ENCODE results near the gene ALDH1L2. TPM values are rescaled to one million over a fixed set of nuclear protein-coding genes. Genes with fewer than 3 reads are reported as not detected.

The ALDH1L2 gene
- total RNA-seq, 1 experiment from 2014 or later, result 0.15 TPM

DNA sequence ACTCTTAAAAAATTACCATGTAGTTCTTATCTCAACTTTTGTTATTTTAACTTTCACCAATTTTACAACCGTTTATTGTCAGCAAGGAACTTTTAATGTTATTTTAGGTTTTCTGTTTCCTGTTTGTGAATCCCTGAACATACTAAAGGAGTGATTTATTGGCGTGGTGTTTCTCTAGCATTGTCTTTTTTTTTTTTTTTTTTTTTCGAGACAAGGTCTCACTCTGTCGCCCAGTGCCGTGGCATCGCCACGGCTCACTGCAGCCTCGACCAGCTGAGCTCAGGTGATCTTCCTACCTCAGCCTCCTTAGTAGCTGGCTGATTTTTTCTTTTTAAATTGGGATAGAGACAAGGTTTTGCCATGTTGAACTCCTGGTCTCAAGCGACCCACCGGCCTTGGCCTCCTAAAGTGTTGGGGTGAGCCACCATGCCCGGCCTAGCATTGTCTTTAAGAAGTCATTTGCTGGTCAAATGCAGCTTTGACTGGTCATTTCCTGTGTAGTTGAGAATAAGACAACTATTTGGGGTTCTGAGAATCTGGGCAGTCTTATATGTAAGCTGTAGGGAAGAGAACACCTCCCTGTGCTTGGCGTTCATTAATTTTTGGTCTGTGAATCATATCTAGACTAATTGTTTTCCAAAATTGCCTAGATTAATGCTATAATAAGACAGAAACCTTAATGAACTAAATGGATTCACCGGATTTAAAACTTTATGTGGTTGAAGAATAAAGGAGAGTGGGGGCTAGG lies 25.4 kb upstream of the ALDH1L2 start:
- intact Hi-C loops (cut with micrococcal nuclease), result loop anchor here (5.0 to 10.0 kb wide), 4 partner anchors 273 to 1145 kb away; partner anchors contain the start of genes TDG and TXNRD1
- H3K27ac ChIP-seq (ENCODE audit: low read length), result no peak overlapping the region
- BruUV-seq (replicated peaks), result no TSS peak

DNA sequence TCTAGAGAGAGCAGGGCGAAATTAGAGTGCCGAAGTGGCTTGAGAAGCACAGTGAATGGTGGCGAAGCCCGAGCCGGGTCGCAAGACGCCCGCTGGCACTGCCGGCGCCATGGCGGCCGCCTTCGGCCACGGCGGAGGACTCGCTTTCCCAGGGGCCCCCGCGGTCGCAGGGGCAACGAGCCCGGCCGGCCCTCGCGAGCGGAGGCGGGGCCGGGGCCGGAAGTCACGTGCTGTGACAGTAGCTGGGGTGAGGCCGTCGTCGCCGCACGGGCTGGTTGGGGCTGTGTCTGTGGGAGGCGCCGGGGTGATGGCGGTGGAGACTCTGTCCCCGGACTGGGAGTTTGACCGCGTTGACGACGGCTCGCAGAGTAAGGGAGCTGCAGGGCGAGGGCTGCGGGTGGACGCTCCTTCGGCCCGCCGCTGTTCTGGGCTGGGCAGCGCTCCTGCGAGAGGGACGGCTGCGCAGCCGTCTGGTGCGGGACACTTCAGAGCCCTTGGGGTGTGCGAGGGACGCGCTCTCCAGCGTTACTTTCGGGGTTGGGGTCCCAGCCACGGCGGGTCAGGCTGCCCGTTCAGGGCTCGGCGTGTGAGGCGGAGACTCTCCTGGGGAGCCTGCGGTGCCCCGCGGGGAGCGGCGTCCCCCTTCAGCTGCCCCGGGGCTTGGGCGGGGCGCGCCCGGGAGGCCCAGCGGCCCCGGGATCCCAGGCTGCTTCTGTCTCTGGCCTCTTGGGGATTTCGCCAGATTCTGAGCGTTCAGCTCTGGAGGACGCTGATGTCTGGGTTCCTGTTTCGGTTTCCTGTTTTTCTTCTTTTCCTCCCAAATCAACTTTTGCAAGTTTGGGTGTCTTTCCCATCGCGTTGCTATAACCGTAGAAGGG lies 23.5 kb upstream of the ALDH1L2 start, which contains the start of gene WASHC4:
Gene WASHC4 (plus strand): TSS at position 238 of the 878 bp plus-strand sequence. CDS start 70 bp downstream, at position 308.
- POLR2A ChIA-PET (ENCODE audit: unreplicated experiment), result interaction anchor here (0.6 kb wide), 1 partner anchor 218 kb away, joined by 6 read pairs; no protein-coding TSS in a partner anchor
- no TSS peak for BruUV-seq (replicated peaks)
- intact Hi-C loops (cut with micrococcal nuclease), result loop anchor here (5.0 to 10.0 kb wide), 4 partner anchors 275 to 1143 kb away; partner anchors contain the start of genes TDG and TXNRD1
- peak within 1 kb of the TSS; percentile 76 for H3K27ac ChIP-seq (ENCODE audit: low read length)
- ATAC-seq (peak; percentile 92), DNase-seq (peak; percentile 97)
- CTCF ChIA-PET, result no interaction called here
- peak within 1 kb of the TSS; percentile 89 for H3K4me2 ChIP-seq (ENCODE audit: low read length)
- TF ChIP-seq, protein P1, sequence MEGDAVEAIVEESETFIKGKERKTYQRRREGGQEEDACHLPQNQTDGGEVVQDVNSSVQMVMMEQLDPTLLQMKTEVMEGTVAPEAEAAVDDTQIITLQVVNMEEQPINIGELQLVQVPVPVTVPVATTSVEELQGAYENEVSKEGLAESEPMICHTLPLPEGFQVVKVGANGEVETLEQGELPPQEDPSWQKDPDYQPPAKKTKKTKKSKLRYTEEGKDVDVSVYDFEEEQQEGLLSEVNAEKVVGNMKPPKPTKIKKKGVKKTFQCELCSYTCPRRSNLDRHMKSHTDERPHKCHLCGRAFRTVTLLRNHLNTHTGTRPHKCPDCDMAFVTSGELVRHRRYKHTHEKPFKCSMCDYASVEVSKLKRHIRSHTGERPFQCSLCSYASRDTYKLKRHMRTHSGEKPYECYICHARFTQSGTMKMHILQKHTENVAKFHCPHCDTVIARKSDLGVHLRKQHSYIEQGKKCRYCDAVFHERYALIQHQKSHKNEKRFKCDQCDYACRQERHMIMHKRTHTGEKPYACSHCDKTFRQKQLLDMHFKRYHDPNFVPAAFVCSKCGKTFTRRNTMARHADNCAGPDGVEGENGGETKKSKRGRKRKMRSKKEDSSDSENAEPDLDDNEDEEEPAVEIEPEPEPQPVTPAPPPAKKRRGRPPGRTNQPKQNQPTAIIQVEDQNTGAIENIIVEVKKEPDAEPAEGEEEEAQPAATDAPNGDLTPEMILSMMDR (conservative IDR thresholded peaks at IDR 0.05; ENCODE audit: low read depth, low read length), result no peak
- TF ChIP-seq EZH2 (IDR thresholded peaks at IDR 0.05; ENCODE audit: low read length, unreplicated experiment) (no peak), EZH2phosphoT487 (IDR thresholded peaks at IDR 0.05; ENCODE audit: borderline replicate concordance, low read length) (no peak)
- H3F3A ChIP-seq (ENCODE audit: low read length, unreplicated experiment), result no peaks in the 10 kb centered on the region
- H3K36me3 ChIP-seq (ENCODE audit: low read depth, low read length), result peaks cover 9% of the 10 kb centered on the region
- H3K9ac ChIP-seq (ENCODE audit: low read length), result peak within 1 kb of the TSS; percentile 87
- peaks cover 24% of the 10 kb centered on the region; the same call in 1 of the 2 replicates for H3K4me1 ChIP-seq (ENCODE audit: insufficient read depth, low read length)
- H3K9me2 ChIP-seq (replicated peaks; ENCODE audit: low read length), result no peaks in the 10 kb centered on the region
- H4K20me1 ChIP-seq (ENCODE audit: low read length), result peaks cover 8% of the 10 kb centered on the region; the same call in 1 of the 2 replicates
- H3K9me3 ChIP-seq (ENCODE audit: low read length), result no peaks in the 10 kb centered on the region
- H3K79me2 ChIP-seq (ENCODE audit: low read length), result peaks cover 51% of the 10 kb centered on the region
- no peaks in the 10 kb centered on the region for H3K27me3 ChIP-seq (ENCODE audit: low read length)
- peak within 1 kb of the TSS; percentile 97 for H2AFZ ChIP-seq (ENCODE audit: low read length)
- H3K4me3 ChIP-seq (ENCODE audit: low read length), result peak within 1 kb of the TSS; percentile 72

More for the DNA sequence above, 25.4 kb upstream of the ALDH1L2 start:
- peaks cover 8% of the 10 kb centered on the region; the same call in 1 of the 2 replicates for H4K20me1 ChIP-seq (ENCODE audit: low read length)
- H3K9me3 ChIP-seq (ENCODE audit: low read length), result no peaks in the 10 kb centered on the region
- peak overlapping the region; percentile 89 for H3K4me2 ChIP-seq (ENCODE audit: low read length)
- ChIA-PET POLR2A (ENCODE audit: unreplicated experiment) (interaction anchor here (0.5 kb wide), 1 partner anchor 125 kb away, joined by 3 read pairs; no protein-coding TSS in a partner anchor), CTCF (no interaction called here)
- peaks cover 17% of the 10 kb centered on the region for H3K36me3 ChIP-seq (ENCODE audit: low read depth, low read length)
- no peak for ATAC-seq
- TF ChIP-seq EZH2phosphoT487 (IDR thresholded peaks at IDR 0.05; ENCODE audit: borderline replicate concordance, low read length), result no peak
- TF ChIP-seq, protein P1 (conservative IDR thresholded peaks at IDR 0.05; ENCODE audit: low read depth, low read length), result no peak
- TF ChIP-seq EZH2 (IDR thresholded peaks at IDR 0.05; ENCODE audit: low read length, unreplicated experiment), result no peak
- H3F3A ChIP-seq (ENCODE audit: low read length, unreplicated experiment), result no peaks in the 10 kb centered on the region
- H3K27me3 ChIP-seq (ENCODE audit: low read length), result no peaks in the 10 kb centered on the region
- no peak overlapping the region for H2AFZ ChIP-seq (ENCODE audit: low read length)
- H3K9me2 ChIP-seq (replicated peaks; ENCODE audit: low read length), result no peaks in the 10 kb centered on the region
- peak; percentile 21 for DNase-seq
- H3K9ac ChIP-seq (ENCODE audit: low read length), result peak overlapping the region; percentile 87; the same call in 1 of the 2 replicates
- H3K4me3 ChIP-seq (ENCODE audit: low read length), result peak overlapping the region; percentile 72
- H3K4me1 ChIP-seq (ENCODE audit: insufficient read depth, low read length), result peaks cover 24% of the 10 kb centered on the region; the same call in 1 of the 2 replicates
- peaks cover 60% of the 10 kb centered on the region for H3K79me2 ChIP-seq (ENCODE audit: low read length)
